Panc1 (cell line): Measurements from ENCODE around the gene SHROOM3. TPM values are rescaled to one million over a fixed set of nuclear protein-coding genes. Genes with fewer than 3 reads are reported as not detected.

ENCODE experiments used
- ATAC-seq: fragments of 200-7000 bp; cut with Tn5 transposase; 2 replicates; pipeline ENCODE4 v1.9.1; 2020; ENCODE audit warnings: mild to moderate bottlenecking, moderate library complexity
- BruUV-seq: library from RNA; stranded (reverse); fragments of 400-500 nt; replicated peaks from 2 replicates; lab custom pipeline; 2021; lab: Mats Ljungman, UMichigan
- CTCF ChIA-PET: fragments of 300-600 bp; sonication (Branson Sonifier 250); formaldehyde crosslinking; loops from one replicate; lab custom pipeline; 2022; ENCODE audit warnings: antibody characterized with exemption; lab: Charles Lee
- POLR2A ChIA-PET: fragments of 300-600 bp; sonication (Branson Sonifier 250); formaldehyde crosslinking; loops from one replicate; lab custom pipeline; 2022; ENCODE audit warnings: antibody characterized with exemption; lab: Charles Lee
- DNase-seq: peaks from one replicate; pipeline ENCODE4 v3.0.0-alpha.2; 2010; ENCODE audit warnings: low read depth, low spot score
- H3K27ac ChIP-seq: 2 replicates; pipeline ENCODE4 v1.5.1; 2011; ENCODE audit warnings: mild to moderate bottlenecking, low read length, inconsistent platforms
- H3K27me3 ChIP-seq: fragments of 200-500 bp; sonication (Bioruptor generic); 2 replicates; pipeline ENCODE4 v1.6.0; 2014; ENCODE audit warnings: low read length, inconsistent platforms; ENCODE audit not compliant: control insufficient read depth, insufficient read depth
- H3K36me3 ChIP-seq: fragments of 200-500 bp; sonication (Bioruptor generic); 2 replicates; pipeline ENCODE4 v1.5.1; 2014; ENCODE audit warnings: inconsistent platforms, mild to moderate bottlenecking, low read length, moderate library complexity; ENCODE audit not compliant: control insufficient read depth, insufficient read depth
- H3K4me1 ChIP-seq: 2 replicates; pipeline ENCODE4 v1.5.1; 2011; ENCODE audit warnings: inconsistent platforms, mild to moderate bottlenecking, low read length, moderate library complexity; ENCODE audit not compliant: control insufficient read depth, insufficient read depth
- H3K4me3 ChIP-seq, 2 experiments: 2 replicates each; pipeline ENCODE4 v1.5.1; 2011 to 2012; ENCODE audit warnings: low read depth in 2 of 2, low read length in 2 of 2, mild to moderate bottlenecking in 2 of 2, inconsistent platforms in 1 of 2, moderate library complexity in 1 of 2
- H3K9me3 ChIP-seq: fragments of 200-500 bp; sonication (Bioruptor generic); 2 replicates; pipeline ENCODE4 v1.5.1; 2014; ENCODE audit warnings: low read depth, mild to moderate bottlenecking, inconsistent platforms, low read length, moderate library complexity; ENCODE audit not compliant: control insufficient read depth, insufficient read depth
- CTCF ChIP-seq: fragments of 450-650 bp; IDR thresholded peaks from 2 replicates; pipeline ENCODE4 v1.5.1; 2017; ENCODE audit warnings: mild to moderate bottlenecking
- POLR2AphosphoS5 ChIP-seq: IDR thresholded peaks from 2 replicates; pipeline ENCODE4 v1.6.1; 2012; ENCODE audit warnings: mild to moderate bottlenecking, low read depth, low read length, moderate library complexity
- REST ChIP-seq, 2 experiments: IDR thresholded peaks; 2 replicates each; pipeline ENCODE4 v1.6.1; 2011 to 2012; ENCODE audit warnings: low read depth in 2 of 2, control low read depth in 1 of 2, low read length in 1 of 2, mild to moderate bottlenecking in 1 of 2, moderate library complexity in 1 of 2; ENCODE audit not compliant: insufficient read depth in 1 of 2
- SIN3A ChIP-seq: IDR thresholded peaks from 2 replicates; pipeline ENCODE4 v1.6.1; 2012; ENCODE audit warnings: low read depth, mild to moderate bottlenecking, low read length, moderate library complexity, borderline replicate concordance; ENCODE audit not compliant: insufficient read depth
- TCF7L2 ChIP-seq: IDR thresholded peaks from 2 replicates; pipeline ENCODE4 v1.6.1; 2011; ENCODE audit warnings: mild to moderate bottlenecking, low read depth, low read length, inconsistent platforms
- in situ Hi-C: cut with HindIII; loops from 2 replicates; pipeline ENCODE4 v1.10.0; 2016; ENCODE audit warnings: low sequenced_read_pairs, low pct_unique_long_range_greater_than_20kb
- intact Hi-C: fragments of 100-400 bp; cut with micrococcal nuclease; formaldehyde crosslinking; loops from one replicate; pipeline ENCODE4 v1.10.0; 2022; ENCODE audit not compliant: unreplicated experiment
- total RNA-seq: library from RNA; stranded (reverse); gene quantifications from one replicate; pipeline ENCODE4 v1.2.1, GENCODE V29; 2021; ENCODE audit not compliant: unreplicated experiment

Gene SHROOM3
- total RNA-seq, 1 experiment from 2014 or later: 7.2 TPM

- Histone ChIP-seq H3K4me3 (no peak overlapping the region), H3K4me1 (no peaks in the 10 kb centered on the region), H3K36me3 (no peaks in the 10 kb centered on the region), H3K9me3 (no peaks in the 10 kb centered on the region), H3K27me3 (no peaks in the 10 kb centered on the region), H3K27ac (no peak overlapping the region)
- intact Hi-C loops: no loop called here
- BruUV-seq: no TSS peak
- DNase-seq: no peak
- ATAC-seq: no peak
- ChIA-PET POLR2A (no interaction called here), CTCF (no interaction called here)
- in situ Hi-C loops: no loop called here
- TF ChIP-seq CTCF: no peak
- no peak for TF ChIP-seq SIN3A
- TF ChIP-seq TCF7L2: no peak
These were observed 220.8 kb downstream of the SHROOM3 start for GRCh38 chr4:76655566-76656479.

GRCh38 chr4:76657443-76657842, 222.4 kb downstream of the SHROOM3 start:
- intact Hi-C loops (no loop called here), in situ Hi-C loops (no loop called here)
- TF ChIP-seq POLR2AphosphoS5 (no peak), CTCF (no peak), TCF7L2 (no peak), SIN3A (no peak), REST (IDR thresholded peaks at IDR 0.05; ENCODE audit: insufficient read depth in 1 of 2, low read depth in 2 of 2, low read length in 1 of 2) (no peak)
- no TSS peak for BruUV-seq
- CTCF ChIA-PET: no interaction called here
- no peak overlapping the region for H3K4me3 ChIP-seq
- no peaks in the 10 kb centered on the region for H3K4me1 ChIP-seq
- no peak for ATAC-seq
- no peaks in the 10 kb centered on the region for H3K9me3 ChIP-seq
- H3K36me3 ChIP-seq: no peaks in the 10 kb centered on the region
- H3K27me3 ChIP-seq: no peaks in the 10 kb centered on the region
- H3K27ac ChIP-seq: no peak overlapping the region
- DNase-seq: no peak
- POLR2A ChIA-PET: no interaction called here
